G401.6 (cell line): ENCODE data around the gene IMPA2.

ENCODE experiments used
- FAIRE-seq: peaks from 2 replicates; lab custom pipeline; 2012; peaks lifted over from hg19 to GRCh38; lab: Jason Lieb, UNC

Gene IMPA2

GRCh38 chr18:12008842-12009580, 27.7 kb downstream of the IMPA2 start:
- no peak for FAIRE-seq

DNA sequence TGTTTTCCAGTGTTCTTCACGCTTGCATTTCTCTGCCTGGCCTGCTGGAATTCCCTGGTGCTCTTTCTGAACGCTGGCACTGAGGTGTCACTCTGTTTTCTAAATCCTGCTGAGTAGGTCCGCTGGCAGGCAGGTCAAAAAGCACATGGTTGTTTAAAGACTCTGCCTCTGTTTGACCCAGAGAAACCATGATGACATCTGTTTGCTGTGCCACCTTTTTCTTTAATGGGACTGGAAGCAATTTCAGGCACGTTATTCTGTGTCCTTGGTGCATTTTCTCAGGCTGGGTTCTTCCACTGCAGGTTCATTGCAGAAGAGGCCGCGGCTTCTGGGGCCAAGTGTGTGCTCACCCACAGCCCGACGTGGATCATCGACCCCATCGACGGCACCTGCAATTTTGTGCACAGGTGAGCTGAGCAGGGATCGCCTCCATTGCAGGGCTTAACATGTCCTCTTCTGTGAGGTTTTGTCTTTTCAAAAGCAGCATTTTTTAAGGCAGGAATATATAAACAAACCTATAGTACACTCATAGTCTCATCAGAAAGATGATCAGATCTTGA, 28.4 kb downstream of the IMPA2 start:
- no peak for FAIRE-seq

DNA sequence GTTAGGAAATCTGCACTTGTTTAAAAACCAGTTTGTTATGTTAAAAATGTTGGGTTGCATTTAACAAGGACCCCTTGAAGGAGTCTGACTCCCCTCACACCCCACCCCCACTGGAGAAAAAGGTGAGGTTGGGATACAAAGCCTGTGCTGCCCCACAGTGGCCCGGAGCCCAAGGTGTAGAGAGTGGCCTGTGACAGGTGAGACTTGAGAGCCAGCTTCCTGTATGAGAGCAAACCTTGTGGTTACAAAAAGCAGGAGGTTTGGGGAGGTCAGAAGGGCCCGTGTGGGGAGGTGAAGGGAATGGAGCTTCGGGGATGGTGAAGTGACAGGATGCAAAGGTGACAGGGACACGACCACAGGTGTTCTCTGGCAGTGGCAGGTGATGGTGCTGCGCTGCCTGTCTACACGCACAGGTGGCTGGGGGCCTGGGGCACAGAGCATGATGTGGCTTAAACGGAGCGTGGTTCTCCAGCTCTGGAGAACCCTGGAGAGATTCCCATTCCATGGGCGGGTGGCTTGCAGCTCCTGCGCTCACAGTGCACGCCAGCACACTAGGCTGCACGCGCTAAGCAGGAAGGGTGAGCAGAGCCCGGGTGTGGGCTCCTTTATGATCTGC, 29.0 kb downstream of the IMPA2 start:
- no peak for FAIRE-seq

- FAIRE-seq = no peak
Measured at GRCh38 chr18:12011199-12011956, 30.1 kb downstream of the IMPA2 start.

GRCh38 chr18:12011957-12012549, 30.7 kb downstream of the IMPA2 start:
- no peak for FAIRE-seq

DNA sequence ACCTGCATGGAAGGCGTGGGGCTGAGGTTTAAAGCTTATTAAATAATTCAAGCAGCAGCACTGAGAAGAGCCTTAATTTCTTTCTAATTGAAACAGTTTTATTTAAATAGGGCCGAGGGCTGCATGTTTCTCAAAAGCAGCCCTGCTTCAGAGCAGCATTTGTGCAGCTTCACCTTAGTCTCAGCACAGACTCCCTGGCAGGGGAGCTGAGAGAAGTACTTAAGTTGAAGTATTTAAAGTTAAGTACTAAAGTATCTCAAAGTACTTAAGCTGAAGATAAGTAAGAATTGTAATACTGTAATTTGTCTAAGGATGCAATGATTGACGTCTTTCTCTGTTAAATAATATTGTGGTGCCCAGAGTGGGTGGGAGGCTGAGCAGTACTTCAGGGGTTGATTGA, 31.4 kb downstream of the IMPA2 start:
- no peak for FAIRE-seq

DNA sequence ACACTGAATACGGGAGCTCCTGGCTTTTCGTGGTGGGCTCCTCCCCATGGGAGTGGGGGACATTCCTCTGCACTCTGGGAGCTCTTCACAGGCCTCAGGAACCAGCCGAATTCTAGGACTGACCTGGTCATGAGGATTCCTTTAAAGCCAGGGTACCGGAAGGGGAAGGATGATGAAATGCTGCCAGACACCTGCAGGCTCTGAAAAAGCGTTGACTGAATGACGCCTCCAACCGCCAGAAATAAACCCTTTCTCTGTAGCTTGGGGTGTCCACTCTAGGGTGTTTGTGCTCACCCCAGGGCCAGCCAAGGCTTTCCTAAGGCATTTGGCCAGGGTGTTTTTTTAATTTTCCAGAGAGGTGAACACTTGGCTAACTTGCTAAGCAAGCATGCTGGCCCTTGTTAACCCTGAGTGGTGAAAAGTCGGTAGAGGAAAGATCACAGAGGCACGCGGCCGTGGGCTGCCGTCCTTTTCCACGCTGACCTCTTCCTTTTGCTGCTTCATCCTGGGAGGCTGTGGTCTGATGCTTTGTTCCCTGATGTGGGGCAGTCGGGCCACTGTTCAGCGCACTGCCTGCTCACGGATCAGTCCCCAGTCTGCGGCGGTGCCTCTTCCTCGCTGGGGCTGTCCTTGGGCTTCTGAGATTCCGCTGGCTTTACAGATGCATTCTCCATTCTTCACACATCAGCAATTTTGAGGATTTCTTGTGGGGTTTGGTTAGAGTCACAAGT, 32.0 kb downstream of the IMPA2 start:
- no peak for FAIRE-seq

DNA sequence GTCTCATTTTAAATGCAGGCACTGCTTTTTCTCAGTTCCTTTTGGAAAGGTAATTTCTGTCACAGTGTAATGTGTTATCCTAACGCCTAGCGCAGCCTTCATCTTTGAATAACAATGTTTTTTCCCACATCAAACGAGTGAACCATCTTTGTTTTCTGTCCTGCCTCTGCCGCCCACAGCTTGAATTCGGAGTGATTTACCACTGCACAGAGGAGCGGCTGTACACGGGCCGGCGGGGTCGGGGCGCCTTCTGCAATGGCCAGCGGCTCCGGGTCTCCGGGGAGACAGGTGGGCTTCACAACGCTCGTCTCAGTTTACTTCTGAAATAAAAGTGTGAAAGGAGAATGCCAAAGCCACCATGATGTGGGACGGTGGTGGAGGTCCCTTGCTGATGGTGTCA, 32.8 kb downstream of the IMPA2 start:
- FAIRE-seq = no peak

DNA sequence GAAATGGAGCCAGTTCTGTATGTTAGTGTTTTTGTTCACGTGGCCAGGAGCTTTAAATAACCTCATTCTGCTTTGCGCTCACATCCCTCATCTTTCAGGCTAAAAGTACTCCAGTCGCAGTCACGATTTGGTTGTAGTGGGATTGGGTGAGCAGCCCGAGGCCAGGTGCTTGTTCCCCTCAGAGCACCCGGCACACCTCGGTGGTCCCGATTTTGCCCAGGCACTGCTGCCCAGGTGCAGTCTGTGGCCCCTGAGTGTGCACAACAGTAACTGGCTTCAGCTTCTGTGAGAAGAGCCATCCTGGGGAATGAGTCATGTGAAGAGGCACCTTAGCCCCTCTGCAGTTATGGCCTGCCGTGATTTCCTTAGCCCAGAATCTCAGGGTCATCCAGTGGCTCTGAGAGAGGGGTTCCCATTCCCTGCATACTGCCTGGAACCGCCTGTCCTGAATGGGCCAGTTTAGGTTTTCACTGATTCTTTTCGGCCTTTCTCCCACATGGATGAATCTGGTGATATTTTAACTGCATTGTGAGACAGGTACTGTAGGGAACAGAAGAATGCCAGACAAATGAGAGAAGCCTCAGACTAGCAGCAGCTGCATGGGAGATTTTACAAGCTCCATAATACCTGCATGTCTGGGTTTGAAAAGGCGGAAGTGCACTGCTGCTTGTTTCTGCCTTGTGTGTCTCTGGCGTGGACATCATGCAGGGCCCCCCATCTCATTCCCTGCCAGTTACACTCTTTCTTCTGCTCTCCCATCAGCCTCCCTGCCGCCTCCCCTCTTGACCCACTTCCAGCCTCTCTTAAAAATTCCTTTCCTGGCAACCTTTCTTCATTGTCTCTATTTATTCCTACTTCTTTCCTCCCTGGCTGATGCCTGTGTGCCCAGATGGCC, 33.5 kb downstream of the IMPA2 start:
- FAIRE-seq = no peak

DNA sequence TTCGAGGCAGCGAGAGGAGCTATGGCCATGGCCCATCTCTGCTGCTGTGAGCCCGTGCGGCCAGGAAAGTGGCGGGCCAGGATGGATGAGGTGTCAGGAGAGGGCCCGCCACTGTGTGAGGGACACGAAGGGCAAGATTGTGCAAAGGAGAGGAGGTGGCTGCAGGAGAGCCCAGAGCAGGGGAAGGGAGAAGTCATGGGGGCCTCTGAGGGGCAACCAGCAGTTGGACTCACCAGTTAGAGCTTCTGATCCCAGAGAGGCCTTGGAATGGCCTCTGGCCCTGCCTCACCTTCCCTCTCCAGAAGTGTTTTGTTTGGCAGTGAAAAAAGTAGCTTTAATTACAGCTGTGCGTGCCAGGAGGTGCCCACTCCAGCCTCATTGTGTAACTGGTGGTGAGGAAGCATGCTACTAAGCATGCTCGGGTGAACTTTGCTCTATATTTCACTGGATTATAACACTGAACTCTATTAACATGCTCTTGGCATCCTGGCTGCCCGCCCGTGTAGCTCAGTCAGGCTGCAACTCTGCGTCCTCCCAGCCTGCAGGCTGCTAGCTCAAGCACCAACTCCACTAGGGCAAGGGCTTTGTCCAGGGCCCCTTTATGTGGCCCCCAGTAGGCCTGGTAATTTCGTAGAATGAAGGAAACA, 34.2 kb downstream of the IMPA2 start:
- no peak for FAIRE-seq

- no peak for FAIRE-seq
Measured at GRCh38 chr18:12017081-12017480, 35.8 kb downstream of the IMPA2 start.

- FAIRE-seq = no peak
Measured at GRCh38 chr18:12018861-12019260, 37.6 kb downstream of the IMPA2 start.

GRCh38 chr18:12021077-12021476, 39.8 kb downstream of the IMPA2 start:
- FAIRE-seq = no peak

GRCh38 chr18:12021596-12021995, 40.3 kb downstream of the IMPA2 start:
- FAIRE-seq = no peak

DNA sequence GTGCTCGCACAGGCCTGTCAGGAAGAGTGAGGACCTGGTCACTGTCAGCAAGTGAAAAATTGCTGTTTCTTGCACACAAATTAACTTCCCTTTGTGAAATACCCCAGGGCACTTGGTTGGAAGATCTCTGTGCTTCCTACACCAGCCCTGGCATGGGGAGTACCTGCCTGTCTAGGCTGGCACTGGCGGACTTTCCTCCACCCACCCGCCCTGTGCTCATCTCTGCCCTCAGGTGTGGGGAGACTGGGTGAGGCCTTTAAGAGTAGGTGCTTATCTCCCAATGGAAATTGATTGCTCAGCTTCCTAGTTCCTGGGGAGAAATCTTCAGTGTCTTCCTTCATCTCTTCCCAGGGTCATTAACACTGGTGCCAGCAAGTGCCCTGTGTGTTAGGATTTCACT, 42.1 kb downstream of the IMPA2 start:
- no peak for FAIRE-seq

DNA sequence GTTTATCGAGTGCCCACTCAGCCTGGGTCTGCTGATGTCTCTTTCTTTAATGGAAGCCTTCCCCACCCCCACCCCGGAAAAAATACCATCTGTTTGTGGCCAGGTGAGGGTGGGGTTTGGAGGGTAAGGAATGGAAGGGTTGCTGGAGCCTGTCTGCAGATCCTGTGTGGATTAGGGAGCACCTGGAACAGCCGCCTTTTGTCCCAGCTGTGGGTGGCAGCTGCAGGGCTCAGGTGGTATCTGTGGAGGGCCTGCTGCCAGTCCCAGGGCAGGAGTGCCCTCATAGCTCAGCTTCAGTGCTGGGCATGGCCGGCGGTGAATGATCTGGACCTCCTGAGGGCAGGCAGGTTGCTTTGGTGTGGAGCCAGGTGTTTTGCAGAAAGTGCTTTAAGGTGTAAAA, 45.3 kb downstream of the IMPA2 start:
- no peak for FAIRE-seq

GRCh38 chr18:12027046-12027445, 45.7 kb downstream of the IMPA2 start:
- no peak for FAIRE-seq

DNA sequence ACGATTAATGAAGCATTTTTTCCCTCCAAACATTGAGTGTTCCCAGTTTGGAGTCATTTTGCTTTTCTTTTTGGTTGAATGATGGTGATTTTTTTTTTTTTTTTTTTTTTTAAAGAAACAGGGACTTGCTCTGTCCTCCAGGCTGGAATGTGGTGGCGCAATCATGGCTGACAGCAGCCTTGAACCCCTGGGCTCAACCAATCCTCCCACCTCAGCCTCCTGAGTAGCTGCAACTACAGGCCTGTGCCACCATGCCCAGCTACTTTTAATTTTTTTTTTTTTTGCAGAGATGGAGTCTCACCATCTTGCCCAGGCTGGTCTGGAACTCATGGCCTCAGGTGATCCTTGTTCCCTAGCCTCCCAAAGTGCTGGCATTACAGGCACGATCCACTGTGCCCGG, 46.2 kb downstream of the IMPA2 start:
- no peak for FAIRE-seq

DNA sequence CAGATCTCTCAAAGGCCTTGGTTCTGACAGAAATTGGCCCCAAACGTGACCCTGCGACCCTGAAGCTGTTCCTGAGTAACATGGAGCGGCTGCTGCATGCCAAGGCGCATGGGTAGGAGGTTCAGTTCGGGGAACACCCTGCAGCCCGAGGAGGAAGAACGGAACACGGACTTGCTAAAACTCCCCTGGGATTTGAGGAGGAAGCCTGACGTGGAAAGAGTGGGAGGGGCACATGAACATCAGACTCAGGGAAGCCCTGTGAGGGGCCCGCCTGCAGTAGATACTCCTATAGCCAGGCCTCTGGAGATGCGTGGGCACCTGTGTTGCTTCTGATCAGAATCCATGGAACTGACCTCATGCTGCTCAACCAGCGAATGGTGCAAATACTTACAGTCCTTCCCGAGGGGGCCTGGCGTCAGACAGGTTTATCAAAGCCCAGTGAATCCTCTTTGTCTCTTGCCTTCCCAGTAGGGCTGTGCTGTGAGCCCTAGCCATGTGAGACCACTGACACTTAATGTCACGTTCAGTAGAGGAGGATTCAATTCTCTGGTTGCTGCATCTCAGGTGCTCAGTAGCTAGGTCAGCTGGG, 46.8 kb downstream of the IMPA2 start:
- no peak for FAIRE-seq

DNA sequence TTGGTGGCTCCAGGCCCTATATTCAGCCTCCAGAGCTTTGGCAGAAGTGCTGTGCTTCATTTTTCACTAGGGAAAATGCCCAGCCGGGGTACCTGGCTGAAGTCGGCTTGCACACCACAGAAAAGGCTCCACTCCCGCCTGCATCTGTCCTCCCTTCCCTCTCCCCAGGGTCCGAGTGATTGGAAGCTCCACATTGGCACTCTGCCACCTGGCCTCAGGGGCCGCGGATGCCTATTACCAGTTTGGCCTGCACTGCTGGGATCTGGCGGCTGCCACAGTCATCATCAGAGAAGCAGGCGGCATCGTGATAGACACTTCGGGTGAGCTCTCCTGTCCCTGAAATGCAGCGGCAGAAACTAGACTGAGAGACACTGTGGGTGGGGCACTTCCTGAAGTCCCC, 47.4 kb downstream of the IMPA2 start:
- no peak for FAIRE-seq
